Lung (tissue), 12 donors: ENCODE data around the gene CLEC20A. TPM values are rescaled to one million over a fixed set of nuclear protein-coding genes. Genes with fewer than 3 reads are reported as not detected.
A peak's percentile ranks its signal among the peaks of the same experiment; 100 is the strongest.

Source experiments
- ATAC-seq: fragments of 200-7000 bp; cut with Tn5 transposase; one replicate; pipeline ENCODE4 v1.9.1; 2020; ENCODE audit warnings: moderate number of reproducible peaks; ENCODE audit not compliant: insufficient read depth, low FRiP score
- DNase-seq, 3 donors: peaks; one replicate each; pipeline ENCODE4 v3.0.0-alpha.2; 2013 to 2017
- H3K27ac ChIP-seq, 2 donors: one replicate each; pipeline ENCODE4 v1.5.1; 2013; ENCODE audit warnings: mild to moderate bottlenecking in 2 of 2, moderate library complexity in 2 of 2, control low read depth in 1 of 2, inconsistent platforms in 1 of 2, low read depth in 1 of 2, low read length in 1 of 2
- H3K27me3 ChIP-seq, 3 donors: one replicate each; pipeline ENCODE4 v1.5.1; 2013; ENCODE audit warnings: low read length in 2 of 3; ENCODE audit not compliant: control insufficient read depth in 3 of 3, insufficient read depth in 3 of 3
- H3K36me3 ChIP-seq, 4 donors: one replicate each; pipeline ENCODE4 v1.5.1; 2013; ENCODE audit warnings: low read length in 4 of 4, mild to moderate bottlenecking in 1 of 4, moderate library complexity in 1 of 4; ENCODE audit not compliant: control insufficient read depth in 4 of 4, insufficient read depth in 4 of 4
- H3K4me1 ChIP-seq, 5 donors: one replicate each; pipeline ENCODE4 v1.5.1; 2013; ENCODE audit warnings: low read length in 5 of 5, mild to moderate bottlenecking in 2 of 5, moderate library complexity in 1 of 5; ENCODE audit not compliant: control insufficient read depth in 5 of 5, insufficient read depth in 5 of 5
- H3K4me3 ChIP-seq: one replicate; pipeline ENCODE4 v1.5.1; 2013; ENCODE audit warnings: mild to moderate bottlenecking, control low read depth, moderate library complexity
- H3K9ac ChIP-seq, 2 donors: one replicate each; pipeline ENCODE4 v1.5.1; 2013; ENCODE audit warnings: low read length in 2 of 2, control low read depth in 1 of 2; ENCODE audit not compliant: insufficient read depth in 1 of 2
- H3K9me3 ChIP-seq, 4 donors: one replicate each; pipeline ENCODE4 v1.5.1; 2013; ENCODE audit warnings: low read length in 3 of 4, mild to moderate bottlenecking in 1 of 4, moderate library complexity in 1 of 4; ENCODE audit not compliant: control insufficient read depth in 4 of 4, insufficient read depth in 3 of 4
- WGBS, 2 donors: extraction: QIAGEN DNeasy Blood & Tissue Kit; methylation state at CpG; one replicate each; pipeline ENCODE4 v1.1.7; 2013; 5-methylcytosine and 5-hydroxymethylcytosine counted together
- polyA plus RNA-seq, 2 donors: library from polyadenylated mRNA; stranded (reverse); fragments of 200-250 nt; gene quantifications; one replicate each; pipeline ENCODE4 v1.2.1, GENCODE V29; 2013
- total RNA-seq, 2 donors: library from RNA; depleted of rRNA in 1 of 2; stranded (reverse); fragments of >200 nt in 1 of 2; gene quantifications; one replicate each; pipeline ENCODE4 v1.2.1, GENCODE V29; 2014 to 2021
- TF ChIP-seq, protein P1 (sequence below): IDR thresholded peaks from 2 replicates; pipeline ENCODE4 v1.5.1; 2012; ENCODE audit warnings: mild to moderate bottlenecking; ENCODE audit errors: control extremely low read depth, extremely low read depth
- donor health status: control.
- donor health status: control.
- donor health status: Bipolar disorder and iron deficiency.
- donor health status: healthy.
- donor health status: DM: yes; HTN: yes; CAD: no.

The CLEC20A gene
- total and polyA plus RNA-seq, 4 donors, result 0.14 TPM; not detected in 3

- peaks cover 0 to 12% (median 6%) of the 10 kb centered on the region in 5 donors for H3K4me1 ChIP-seq
- no peak overlapping the region for H3K9ac ChIP-seq
- H3K9me3 ChIP-seq, result no peaks in the 10 kb centered on the region
- H3K36me3 ChIP-seq, result peaks cover 0 to 3% (median 1%) of the 10 kb centered on the region in 4 donors
- TF ChIP-seq, protein P1, sequence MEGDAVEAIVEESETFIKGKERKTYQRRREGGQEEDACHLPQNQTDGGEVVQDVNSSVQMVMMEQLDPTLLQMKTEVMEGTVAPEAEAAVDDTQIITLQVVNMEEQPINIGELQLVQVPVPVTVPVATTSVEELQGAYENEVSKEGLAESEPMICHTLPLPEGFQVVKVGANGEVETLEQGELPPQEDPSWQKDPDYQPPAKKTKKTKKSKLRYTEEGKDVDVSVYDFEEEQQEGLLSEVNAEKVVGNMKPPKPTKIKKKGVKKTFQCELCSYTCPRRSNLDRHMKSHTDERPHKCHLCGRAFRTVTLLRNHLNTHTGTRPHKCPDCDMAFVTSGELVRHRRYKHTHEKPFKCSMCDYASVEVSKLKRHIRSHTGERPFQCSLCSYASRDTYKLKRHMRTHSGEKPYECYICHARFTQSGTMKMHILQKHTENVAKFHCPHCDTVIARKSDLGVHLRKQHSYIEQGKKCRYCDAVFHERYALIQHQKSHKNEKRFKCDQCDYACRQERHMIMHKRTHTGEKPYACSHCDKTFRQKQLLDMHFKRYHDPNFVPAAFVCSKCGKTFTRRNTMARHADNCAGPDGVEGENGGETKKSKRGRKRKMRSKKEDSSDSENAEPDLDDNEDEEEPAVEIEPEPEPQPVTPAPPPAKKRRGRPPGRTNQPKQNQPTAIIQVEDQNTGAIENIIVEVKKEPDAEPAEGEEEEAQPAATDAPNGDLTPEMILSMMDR, result no peak
- ATAC-seq, result no peak
- DNase-seq, result peak in 2 of 3 donors; percentile 18 to 29
- no peak overlapping the region for H3K27ac ChIP-seq
- no peak overlapping the region for H3K4me3 ChIP-seq
- 35 to 38% methylated on average over 53 to 54 of the region's 54 CpGs for WGBS, 2 donors
- no peaks in the 10 kb centered on the region for H3K27me3 ChIP-seq
Measured at GRCh38 chr1:178486100-178487069, 10.4 kb downstream of the CLEC20A start.

GRCh38 chr1:178485541-178485981 is 11.2 kb downstream of the CLEC20A start:
- Histone ChIP-seq H3K4me3 (no peak overlapping the region), H3K9me3 (no peaks in the 10 kb centered on the region), H3K27me3 (no peaks in the 10 kb centered on the region), H3K36me3 (peaks cover 0 to 3% (median 1%) of the 10 kb centered on the region in 4 donors), H3K4me1 (peaks cover 0 to 12% (median 6%) of the 10 kb centered on the region in 5 donors), H3K9ac (no peak overlapping the region), H3K27ac (no peak overlapping the region)
- DNase-seq (no peak), ATAC-seq (no peak)
- 26 to 35% methylated on average over 3 of the region's 3 CpGs for WGBS, 2 donors
- TF ChIP-seq, protein P1, result no peak

GRCh38 chr1:178484698-178485225 is 12.0 kb downstream of the CLEC20A start:
- no peaks in the 10 kb centered on the region for H3K9me3 ChIP-seq
- peaks cover 0 to 8% (median 2%) of the 10 kb centered on the region in 4 donors for H3K36me3 ChIP-seq
- DNase-seq (no peak), ATAC-seq (no peak)
- WGBS, 2 donors, result 37 to 51% methylated on average over 3 of the region's 3 CpGs
- TF ChIP-seq, protein P1, result no peak
- H3K4me1 ChIP-seq, result peaks cover 0 to 12% (median 6%) of the 10 kb centered on the region in 5 donors
- no peak overlapping the region for H3K4me3 ChIP-seq
- no peak overlapping the region for H3K9ac ChIP-seq
- H3K27me3 ChIP-seq, result no peaks in the 10 kb centered on the region
- no peak overlapping the region for H3K27ac ChIP-seq
